ENCODE measurements around the gene DAAM1. TPM values are rescaled to one million over a fixed set of nuclear protein-coding genes. Genes with fewer than 3 reads are reported as not detected.

The DAAM1 gene
- total RNA-seq, 1 donor, result 19.5 TPM

GRCh38 chr14:59268858-59269257, 80.4 kb downstream of the DAAM1 start:
- no peak for DNase-seq (ENCODE audit: insufficient read length, low spot score, missing footprints)
- H3K79me2 ChIP-seq (ENCODE audit: insufficient read depth, low read length), result no peaks in the 10 kb centered on the region
- no peaks in the 10 kb centered on the region for H3K36me3 ChIP-seq (ENCODE audit: insufficient read depth, low read length)
- no peak overlapping the region for H2AFZ ChIP-seq (ENCODE audit: low read length)
- H3K9me3 ChIP-seq (ENCODE audit: low read depth, low read length), result no peaks in the 10 kb centered on the region
- no peak overlapping the region for H3K4me2 ChIP-seq (ENCODE audit: insufficient read depth, low read length)
- no peak overlapping the region for H3K4me3 ChIP-seq (ENCODE audit: insufficient read depth, low read length)
- no peaks in the 10 kb centered on the region for H3K27me3 ChIP-seq (ENCODE audit: insufficient read depth, low read length)
- no peak overlapping the region for H3K27ac ChIP-seq (ENCODE audit: low read depth, low read length)
- no peaks in the 10 kb centered on the region for H4K20me1 ChIP-seq (ENCODE audit: insufficient read depth, low read length)
- H3K4me1 ChIP-seq (ENCODE audit: insufficient read depth, low read length), result peaks cover 20% of the 10 kb centered on the region
- TF ChIP-seq, protein P1, sequence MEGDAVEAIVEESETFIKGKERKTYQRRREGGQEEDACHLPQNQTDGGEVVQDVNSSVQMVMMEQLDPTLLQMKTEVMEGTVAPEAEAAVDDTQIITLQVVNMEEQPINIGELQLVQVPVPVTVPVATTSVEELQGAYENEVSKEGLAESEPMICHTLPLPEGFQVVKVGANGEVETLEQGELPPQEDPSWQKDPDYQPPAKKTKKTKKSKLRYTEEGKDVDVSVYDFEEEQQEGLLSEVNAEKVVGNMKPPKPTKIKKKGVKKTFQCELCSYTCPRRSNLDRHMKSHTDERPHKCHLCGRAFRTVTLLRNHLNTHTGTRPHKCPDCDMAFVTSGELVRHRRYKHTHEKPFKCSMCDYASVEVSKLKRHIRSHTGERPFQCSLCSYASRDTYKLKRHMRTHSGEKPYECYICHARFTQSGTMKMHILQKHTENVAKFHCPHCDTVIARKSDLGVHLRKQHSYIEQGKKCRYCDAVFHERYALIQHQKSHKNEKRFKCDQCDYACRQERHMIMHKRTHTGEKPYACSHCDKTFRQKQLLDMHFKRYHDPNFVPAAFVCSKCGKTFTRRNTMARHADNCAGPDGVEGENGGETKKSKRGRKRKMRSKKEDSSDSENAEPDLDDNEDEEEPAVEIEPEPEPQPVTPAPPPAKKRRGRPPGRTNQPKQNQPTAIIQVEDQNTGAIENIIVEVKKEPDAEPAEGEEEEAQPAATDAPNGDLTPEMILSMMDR (IDR thresholded peaks at IDR 0.05; ENCODE audit: extremely low read depth, low read depth, low read length), result no peak

GRCh38 chr14:59269466-59269865, 81.0 kb downstream of the DAAM1 start:
- no peak for DNase-seq (ENCODE audit: insufficient read length, low spot score, missing footprints)
- no peaks in the 10 kb centered on the region for H3K36me3 ChIP-seq (ENCODE audit: insufficient read depth, low read length)
- no peak overlapping the region for H3K4me2 ChIP-seq (ENCODE audit: insufficient read depth, low read length)
- H3K27ac ChIP-seq (ENCODE audit: low read depth, low read length), result no peak overlapping the region
- H2AFZ ChIP-seq (ENCODE audit: low read length), result no peak overlapping the region
- no peaks in the 10 kb centered on the region for H3K9me3 ChIP-seq (ENCODE audit: low read depth, low read length)
- H4K20me1 ChIP-seq (ENCODE audit: insufficient read depth, low read length), result no peaks in the 10 kb centered on the region
- H3K27me3 ChIP-seq (ENCODE audit: insufficient read depth, low read length), result no peaks in the 10 kb centered on the region
- no peak overlapping the region for H3K4me3 ChIP-seq (ENCODE audit: insufficient read depth, low read length)
- TF ChIP-seq, protein P1 (IDR thresholded peaks at IDR 0.05; ENCODE audit: extremely low read depth, low read depth, low read length), result no peak
- H3K79me2 ChIP-seq (ENCODE audit: insufficient read depth, low read length), result no peaks in the 10 kb centered on the region
- peaks cover 23% of the 10 kb centered on the region for H3K4me1 ChIP-seq (ENCODE audit: insufficient read depth, low read length)

DNA sequence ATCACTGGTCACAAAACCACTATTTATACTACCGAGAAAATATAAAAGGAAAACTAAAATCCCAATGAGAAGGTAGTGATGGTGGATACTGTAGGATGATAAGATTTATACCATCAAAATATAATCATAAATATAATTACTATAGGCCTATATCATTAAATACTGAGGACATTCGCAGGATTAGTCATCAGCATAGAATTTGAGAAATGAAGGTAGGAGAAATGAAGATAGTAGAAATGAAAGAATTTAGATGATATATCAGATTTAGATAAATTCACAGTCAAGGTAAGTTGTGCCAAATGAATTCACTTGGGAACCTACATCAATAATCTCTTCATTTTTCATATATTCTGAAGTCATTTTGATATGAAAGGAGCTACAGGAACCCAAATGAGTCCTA, 82.8 kb downstream of the DAAM1 start:
- Histone ChIP-seq H3K4me2 (ENCODE audit: insufficient read depth, low read length) (no peak overlapping the region), H3K79me2 (ENCODE audit: insufficient read depth, low read length) (no peaks in the 10 kb centered on the region), H2AFZ (ENCODE audit: low read length) (no peak overlapping the region), H3K9me3 (ENCODE audit: low read depth, low read length) (no peaks in the 10 kb centered on the region), H3K36me3 (ENCODE audit: insufficient read depth, low read length) (no peaks in the 10 kb centered on the region), H4K20me1 (ENCODE audit: insufficient read depth, low read length) (no peaks in the 10 kb centered on the region), H3K4me3 (ENCODE audit: insufficient read depth, low read length) (no peak overlapping the region), H3K27ac (ENCODE audit: low read depth, low read length) (no peak overlapping the region), H3K4me1 (ENCODE audit: insufficient read depth, low read length) (peaks cover 40% of the 10 kb centered on the region), H3K27me3 (ENCODE audit: insufficient read depth, low read length) (no peaks in the 10 kb centered on the region)
- DNase-seq (ENCODE audit: insufficient read length, low spot score, missing footprints), result no peak
- TF ChIP-seq, protein P1 (IDR thresholded peaks at IDR 0.05; ENCODE audit: extremely low read depth, low read depth, low read length), result no peak

DNA sequence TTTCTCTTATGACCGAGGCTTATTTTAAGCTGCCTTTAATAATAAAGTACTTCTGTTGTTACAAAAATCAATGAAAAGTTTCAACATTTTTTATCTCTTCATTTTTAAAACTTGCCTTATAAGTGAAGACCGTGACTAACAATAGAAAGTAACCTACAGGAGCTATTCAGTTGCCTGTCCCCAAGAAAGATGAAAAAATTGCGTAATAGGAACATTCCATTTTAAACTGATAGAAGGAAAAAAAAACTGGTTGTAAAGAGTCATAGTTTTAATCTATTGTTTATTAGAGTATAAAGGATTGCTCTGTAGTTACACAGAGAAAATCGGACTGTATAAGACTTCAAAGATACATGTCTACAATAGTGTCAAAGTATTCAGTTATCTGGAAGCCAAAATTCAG, 83.3 kb downstream of the DAAM1 start:
- TF ChIP-seq, protein P1 (IDR thresholded peaks at IDR 0.05; ENCODE audit: extremely low read depth, low read depth, low read length), result no peak
- Histone ChIP-seq H3K36me3 (ENCODE audit: insufficient read depth, low read length) (no peaks in the 10 kb centered on the region), H4K20me1 (ENCODE audit: insufficient read depth, low read length) (no peaks in the 10 kb centered on the region), H3K27me3 (ENCODE audit: insufficient read depth, low read length) (no peaks in the 10 kb centered on the region), H3K27ac (ENCODE audit: low read depth, low read length) (peak overlapping the region; percentile 14), H2AFZ (ENCODE audit: low read length) (no peak overlapping the region), H3K79me2 (ENCODE audit: insufficient read depth, low read length) (no peaks in the 10 kb centered on the region), H3K4me1 (ENCODE audit: insufficient read depth, low read length) (peaks cover 45% of the 10 kb centered on the region), H3K4me2 (ENCODE audit: insufficient read depth, low read length) (no peak overlapping the region), H3K4me3 (ENCODE audit: insufficient read depth, low read length) (no peak overlapping the region), H3K9me3 (ENCODE audit: low read depth, low read length) (no peaks in the 10 kb centered on the region)
- no peak for DNase-seq (ENCODE audit: insufficient read length, low spot score, missing footprints)

Data from osteoblast (primary cell).